ENCODE results near the gene SHISA5. TPM values are rescaled to one million over a fixed set of nuclear protein-coding genes. Genes with fewer than 3 reads are reported as not detected.
A peak's percentile ranks its signal among the peaks of the same experiment; 100 is the strongest.
"Not testable (repeated sequence)": the region's sequence is repeated elsewhere in the genome, so short reads cannot be mapped to it uniquely, and the experiment has no call there.

SHISA5 gene
- total RNA-seq, 1 donor from 2014 or later: 95.7 TPM

DNA sequence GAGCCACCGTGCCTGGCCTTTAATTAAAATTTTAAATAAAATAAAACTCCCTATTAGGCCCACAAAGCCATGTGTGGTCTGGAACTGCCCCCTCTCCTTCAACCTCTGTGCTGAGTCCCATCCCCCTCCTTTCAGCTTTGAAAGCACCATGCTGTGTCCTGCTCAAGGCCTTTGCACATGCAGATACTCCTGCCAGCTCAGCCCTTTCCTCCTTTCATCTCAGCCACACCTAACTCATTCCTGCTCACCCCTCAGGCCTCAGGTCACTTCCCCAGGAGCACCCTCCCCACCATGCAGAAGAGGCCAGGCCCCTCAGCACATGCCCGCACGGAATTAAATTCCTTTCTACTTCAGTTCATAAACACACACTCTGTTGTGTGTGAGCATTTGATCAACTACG is 29.4 kb downstream of the SHISA5 start:
- H3K36me3 Mint-ChIP-seq (ENCODE audit: low read depth): peaks cover 9% of the 10 kb centered on the region
- peak overlapping the region; percentile 79 for H3K27ac Mint-ChIP-seq
- POLR2A ChIA-PET: interaction anchor here (1.4 kb wide), 1 partner anchor 8 kb away, joined by 4 read pairs; no protein-coding TSS in a partner anchor
- H3K4me3 Mint-ChIP-seq: no peak overlapping the region
- CTCF ChIA-PET: interaction anchor here (3.5 kb wide), 1 partner anchor 33 kb away, joined by 19 read pairs; no protein-coding TSS in a partner anchor
- DNase-seq: no peak
- H3K27me3 Mint-ChIP-seq: no peaks in the 10 kb centered on the region
- intact Hi-C loops (cut with micrococcal nuclease): no loop called here
- TF ChIP-seq, protein P1, sequence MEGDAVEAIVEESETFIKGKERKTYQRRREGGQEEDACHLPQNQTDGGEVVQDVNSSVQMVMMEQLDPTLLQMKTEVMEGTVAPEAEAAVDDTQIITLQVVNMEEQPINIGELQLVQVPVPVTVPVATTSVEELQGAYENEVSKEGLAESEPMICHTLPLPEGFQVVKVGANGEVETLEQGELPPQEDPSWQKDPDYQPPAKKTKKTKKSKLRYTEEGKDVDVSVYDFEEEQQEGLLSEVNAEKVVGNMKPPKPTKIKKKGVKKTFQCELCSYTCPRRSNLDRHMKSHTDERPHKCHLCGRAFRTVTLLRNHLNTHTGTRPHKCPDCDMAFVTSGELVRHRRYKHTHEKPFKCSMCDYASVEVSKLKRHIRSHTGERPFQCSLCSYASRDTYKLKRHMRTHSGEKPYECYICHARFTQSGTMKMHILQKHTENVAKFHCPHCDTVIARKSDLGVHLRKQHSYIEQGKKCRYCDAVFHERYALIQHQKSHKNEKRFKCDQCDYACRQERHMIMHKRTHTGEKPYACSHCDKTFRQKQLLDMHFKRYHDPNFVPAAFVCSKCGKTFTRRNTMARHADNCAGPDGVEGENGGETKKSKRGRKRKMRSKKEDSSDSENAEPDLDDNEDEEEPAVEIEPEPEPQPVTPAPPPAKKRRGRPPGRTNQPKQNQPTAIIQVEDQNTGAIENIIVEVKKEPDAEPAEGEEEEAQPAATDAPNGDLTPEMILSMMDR (IDR thresholded peaks at IDR 0.05): no peak
- H3K4me1 Mint-ChIP-seq: peaks cover 79% of the 10 kb centered on the region
- no peaks in the 10 kb centered on the region for H3K9me3 Mint-ChIP-seq
- no peak for ATAC-seq (ENCODE audit: low read depth)

DNA sequence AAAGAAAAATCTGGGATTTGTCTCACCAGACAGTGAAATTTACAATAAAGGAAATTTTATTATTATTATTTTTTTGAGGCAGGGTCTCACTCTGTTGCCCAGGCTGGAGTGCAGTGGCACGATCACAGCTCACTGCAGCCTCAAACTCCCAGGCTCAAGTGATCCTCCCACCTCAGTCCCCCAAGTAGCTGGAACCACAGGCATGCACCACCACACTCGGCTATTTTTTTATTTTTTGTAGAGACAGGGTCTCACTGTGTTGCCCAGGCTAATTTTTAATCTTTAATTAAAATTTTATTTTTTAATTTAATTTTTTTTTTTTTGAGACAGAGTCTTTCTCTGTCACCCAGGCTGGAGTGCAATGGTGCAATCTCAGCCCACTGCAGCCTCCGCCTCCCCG is 29.9 kb downstream of the SHISA5 start:
- H3K4me3 Mint-ChIP-seq; ATAC-seq (ENCODE audit: low read depth); intact Hi-C loops (cut with micrococcal nuclease); H3K9me3 Mint-ChIP-seq; DNase-seq; H3K27me3 Mint-ChIP-seq: not testable (repeated sequence)
- peaks cover 15% of the 10 kb centered on the region for H3K36me3 Mint-ChIP-seq (ENCODE audit: low read depth)
- ChIA-PET POLR2A (interaction anchor here (0.7 to 2.8 kb wide), 7 partner anchors 8 to 1763 kb away, joined by 3 to 29 read pairs (median 15); partner anchors contain the start of genes ATRIP, CCDC51, PFKFB4 and SHISA5), CTCF (interaction anchor here (1.1 to 3.5 kb wide), 4 partner anchors 31 to 38 kb away, joined by 6 to 19 read pairs (median 10); partner anchors contain the start of genes CCDC51 and TMA7)
- peak overlapping the region; percentile 99 for H3K27ac Mint-ChIP-seq
- peaks cover 79% of the 10 kb centered on the region for H3K4me1 Mint-ChIP-seq

DNA sequence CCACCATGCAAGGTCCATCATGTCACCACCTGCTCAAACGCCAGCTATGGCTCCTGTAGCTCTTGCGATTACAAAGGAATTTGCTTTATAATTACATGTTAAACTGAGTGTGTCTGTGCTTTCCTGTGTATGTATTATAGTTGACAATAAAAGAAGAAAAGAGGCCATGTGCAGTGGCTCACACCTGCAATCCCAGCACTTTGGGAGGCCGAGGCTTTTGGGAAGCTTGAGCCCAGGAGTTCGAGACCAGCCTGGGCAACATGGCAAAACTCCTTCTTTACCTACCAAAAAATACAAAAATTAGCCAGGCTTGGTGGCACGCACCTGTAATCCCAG is 30.4 kb downstream of the SHISA5 start:
- Mint-ChIP-seq H3K27ac (peak overlapping the region; percentile 99), H3K27me3 (no peaks in the 10 kb centered on the region), H3K9me3 (no peaks in the 10 kb centered on the region), H3K4me1 (peaks cover 79% of the 10 kb centered on the region), H3K4me3 (peak overlapping the region; percentile 89), H3K36me3 (ENCODE audit: low read depth) (peaks cover 20% of the 10 kb centered on the region)
- ATAC-seq (ENCODE audit: low read depth) (no peak), DNase-seq (no peak)
- POLR2A ChIA-PET: interaction anchor here (0.5 to 2.8 kb wide), 13 partner anchors 9 to 1763 kb away, joined by 3 to 29 read pairs (median 6); partner anchors contain the start of genes ATRIP, CCDC51, PFKFB4 and SHISA5
- CTCF ChIA-PET: interaction anchor here (1.1 to 3.5 kb wide), 4 partner anchors 32 to 37 kb away, joined by 6 to 19 read pairs (median 10); partner anchors contain the start of genes CCDC51 and TMA7
- TF ChIP-seq, protein P1 (IDR thresholded peaks at IDR 0.05): no peak
- intact Hi-C loops (cut with micrococcal nuclease): loop anchor here (1.0 kb wide), 3 partner anchors 8 to 232 kb away; partner anchors contain the start of genes CCDC51, TMA7 and ZNF589

DNA sequence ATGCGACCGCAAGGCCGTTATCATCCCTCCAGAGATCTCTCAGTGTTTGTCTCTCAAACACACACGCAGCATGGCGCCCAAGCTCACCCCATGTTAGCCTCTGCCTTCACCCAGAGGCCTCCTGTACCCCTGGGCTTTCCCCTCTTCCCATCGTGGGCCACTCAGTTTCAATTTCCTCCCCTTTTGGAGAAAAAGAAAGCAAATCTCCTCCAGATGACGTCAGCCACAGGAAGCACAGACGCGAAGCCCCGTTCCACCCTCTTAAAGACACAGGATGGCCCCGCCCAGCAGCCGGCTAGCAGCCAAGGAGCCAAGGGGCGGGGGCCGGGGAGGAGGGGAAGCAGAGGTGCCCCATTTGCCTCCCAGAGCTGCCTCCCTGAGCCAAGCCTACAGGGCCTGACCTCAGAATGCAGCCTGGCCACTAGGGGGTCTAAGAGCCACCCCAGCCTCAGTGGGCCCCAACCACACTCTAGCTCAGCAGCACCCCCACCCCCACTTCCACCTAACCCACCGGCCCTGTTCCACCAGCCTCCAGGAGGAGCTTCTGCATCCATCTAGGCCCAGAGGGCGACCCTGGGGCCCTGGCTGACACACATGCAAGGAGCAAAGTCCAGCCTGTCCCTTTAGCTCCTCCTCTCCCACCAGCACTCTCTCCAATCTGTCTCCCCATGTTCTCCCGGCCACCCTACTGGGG is 30.9 kb downstream of the SHISA5 start:
- peak; percentile 89 for ATAC-seq (ENCODE audit: low read depth)
- Mint-ChIP-seq H3K4me1 (peaks cover 79% of the 10 kb centered on the region), H3K27me3 (no peaks in the 10 kb centered on the region), H3K36me3 (ENCODE audit: low read depth) (peaks cover 25% of the 10 kb centered on the region), H3K27ac (peak overlapping the region; percentile 99), H3K4me3 (peak overlapping the region; percentile 89), H3K9me3 (no peaks in the 10 kb centered on the region)
- ChIA-PET POLR2A (interaction anchor here (0.5 to 2.8 kb wide), 17 partner anchors 9 to 1764 kb away, joined by 3 to 29 read pairs (median 6); partner anchors contain the start of genes ATRIP, CCDC51, IP6K2 and NME6), CTCF (interaction anchor here (0.8 to 3.5 kb wide), 7 partner anchors 22 to 37 kb away, joined by 3 to 19 read pairs (median 6); partner anchors contain the start of genes CCDC51 and TMA7)
- intact Hi-C loops (cut with micrococcal nuclease): loop anchor here (1.0 kb wide), 3 partner anchors 8 to 232 kb away; partner anchors contain the start of genes CCDC51, TMA7 and ZNF589
- peak; percentile 84 for DNase-seq
- TF ChIP-seq, protein P1 (IDR thresholded peaks at IDR 0.05): no peak

DNA sequence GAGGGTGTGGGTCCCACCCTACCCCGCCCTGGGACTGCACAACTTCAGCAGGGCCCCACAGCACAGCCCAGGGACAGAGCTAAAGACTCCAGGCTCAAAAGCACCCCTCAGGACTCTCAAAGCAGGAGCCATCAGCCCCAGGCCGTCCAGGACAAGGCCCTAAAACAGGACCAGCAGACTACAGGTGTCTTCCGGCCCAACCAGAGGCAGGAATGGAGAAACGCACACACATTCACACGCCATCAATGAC is 31.4 kb downstream of the SHISA5 start:
- Mint-ChIP-seq H3K4me3 (peak overlapping the region; percentile 89), H3K27me3 (no peaks in the 10 kb centered on the region), H3K4me1 (peaks cover 79% of the 10 kb centered on the region), H3K27ac (peak overlapping the region; percentile 99), H3K36me3 (ENCODE audit: low read depth) (peaks cover 30% of the 10 kb centered on the region), H3K9me3 (no peaks in the 10 kb centered on the region)
- POLR2A ChIA-PET: interaction anchor here (0.6 to 2.8 kb wide), 14 partner anchors 8 to 244 kb away, joined by 3 to 29 read pairs (median 6); partner anchors contain the start of genes ATRIP, CCDC51, IP6K2 and NME6
- TF ChIP-seq, protein P1 (IDR thresholded peaks at IDR 0.05): no peak
- CTCF ChIA-PET: interaction anchor here (0.8 to 3.5 kb wide), 6 partner anchors 21 to 36 kb away, joined by 3 to 19 read pairs (median 6); partner anchors contain the start of genes CCDC51 and TMA7
- ATAC-seq (ENCODE audit: low read depth) (peak; percentile 38), DNase-seq (no peak)
- intact Hi-C loops (cut with micrococcal nuclease): no loop called here

Data from activated B cell treated with CpG ODN at 0.5 μM for 24 hours (primary cell).